Measurements from ENCODE around the gene ANKK1. TPM values are rescaled to one million over a fixed set of nuclear protein-coding genes. Genes with fewer than 3 reads are reported as not detected.

ANKK1 gene
- total RNA-seq, 1 donor from 2014 or later = not detected

DNA sequence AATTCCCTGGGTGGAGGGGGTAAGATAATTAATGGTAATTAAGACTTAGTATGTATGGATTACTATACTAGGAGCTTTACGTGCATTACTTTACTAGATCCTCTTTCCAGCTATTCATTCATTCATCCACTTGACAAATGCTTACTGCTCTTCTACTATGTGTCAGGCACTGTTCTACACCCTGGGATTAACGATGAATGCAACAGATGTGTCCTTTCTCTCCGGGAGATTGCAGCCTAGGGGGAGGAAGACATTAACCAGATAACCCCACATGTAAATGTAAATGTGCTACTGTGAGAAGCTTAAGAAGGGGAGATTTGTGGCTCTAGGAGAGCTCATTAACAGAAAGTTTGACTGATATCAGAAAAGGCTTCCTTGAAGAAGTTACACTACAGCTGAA is 1.7 kb downstream of the ANKK1 start:
- H3K27me3 ChIP-seq (ENCODE audit: insufficient read depth, low read length) = peaks cover 32% of the 10 kb centered on the region
- DNase-seq (ENCODE audit: low read depth) = no peak

GRCh38 chr11:113392236-113392921 is 4.8 kb downstream of the ANKK1 start:
- FAIRE-seq = no peak
- Histone ChIP-seq H2AFZ (ENCODE audit: low read depth, low read length) (no peak overlapping the region), H3K9me3 (ENCODE audit: insufficient read depth, low read depth, low read length) (no peaks in the 10 kb centered on the region), H4K20me1 (ENCODE audit: insufficient read depth, low read length) (no peaks in the 10 kb centered on the region), H3K4me2 (ENCODE audit: low read length) (no peak overlapping the region), H3K4me1 (ENCODE audit: insufficient read depth, low read length) (no peaks in the 10 kb centered on the region), H3K27ac (ENCODE audit: low read depth, low read length) (no peak overlapping the region), H3K27me3 (ENCODE audit: insufficient read depth, low read length) (peaks cover 27% of the 10 kb centered on the region), H3K9ac (ENCODE audit: low read length) (no peak overlapping the region), H3K36me3 (ENCODE audit: insufficient read depth, low read length) (no peaks in the 10 kb centered on the region), H3K4me3 (ENCODE audit: insufficient read depth, low read depth, low read length) (no peak overlapping the region), H3K79me2 (ENCODE audit: insufficient read depth, low read length) (no peaks in the 10 kb centered on the region)
- H3K9me3 Mint-ChIP-seq (ENCODE audit: unreplicated experiment) = no peaks in the 10 kb centered on the region
- H3K27me3 Mint-ChIP-seq (ENCODE audit: low read depth, unreplicated experiment) = peaks cover 26% of the 10 kb centered on the region
- no peak for DNase-seq (ENCODE audit: low read depth)
- H3K36me3 Mint-ChIP-seq (ENCODE audit: low read depth, unreplicated experiment) = no peaks in the 10 kb centered on the region
- no peak overlapping the region for H3K4me3 Mint-ChIP-seq (ENCODE audit: unreplicated experiment)
- H3K27ac Mint-ChIP-seq (ENCODE audit: unreplicated experiment) = no peak overlapping the region
- TF ChIP-seq EZH2 (IDR thresholded peaks at IDR 0.05; ENCODE audit: insufficient read depth, low read length) = no peak
- TF ChIP-seq CTCF (IDR thresholded peaks at IDR 0.05; ENCODE audit: insufficient read depth, low read depth, low read length) = no peak
- H3K4me1 Mint-ChIP-seq (ENCODE audit: low read depth, unreplicated experiment) = no peaks in the 10 kb centered on the region

More for the DNA sequence above, 1.7 kb downstream of the ANKK1 start:
- Mint-ChIP-seq H3K4me3 (ENCODE audit: unreplicated experiment) (no peak overlapping the region), H3K27me3 (ENCODE audit: low read depth, unreplicated experiment) (peaks cover 16% of the 10 kb centered on the region), H3K4me1 (ENCODE audit: low read depth, unreplicated experiment) (peaks cover 13% of the 10 kb centered on the region), H3K9me3 (ENCODE audit: unreplicated experiment) (no peaks in the 10 kb centered on the region), H3K27ac (ENCODE audit: unreplicated experiment) (no peak overlapping the region), H3K36me3 (ENCODE audit: low read depth, unreplicated experiment) (no peaks in the 10 kb centered on the region)
- Histone ChIP-seq H3K4me2 (ENCODE audit: low read length) (no peak overlapping the region), H3K79me2 (ENCODE audit: insufficient read depth, low read length) (no peaks in the 10 kb centered on the region), H3K9me3 (ENCODE audit: insufficient read depth, low read depth, low read length) (no peaks in the 10 kb centered on the region), H3K27ac (ENCODE audit: low read depth, low read length) (no peak overlapping the region), H3K4me1 (ENCODE audit: insufficient read depth, low read length) (peaks cover 10% of the 10 kb centered on the region), H3K36me3 (ENCODE audit: insufficient read depth, low read length) (no peaks in the 10 kb centered on the region), H3K9ac (ENCODE audit: low read length) (no peak overlapping the region), H4K20me1 (ENCODE audit: insufficient read depth, low read length) (no peaks in the 10 kb centered on the region), H2AFZ (ENCODE audit: low read depth, low read length) (no peak overlapping the region), H3K4me3 (ENCODE audit: insufficient read depth, low read depth, low read length) (no peak overlapping the region)
- no peak for FAIRE-seq
- TF ChIP-seq CTCF (IDR thresholded peaks at IDR 0.05; ENCODE audit: insufficient read depth, low read depth, low read length) (no peak), EZH2 (IDR thresholded peaks at IDR 0.05; ENCODE audit: insufficient read depth, low read length) (no peak)

GRCh38 chr11:113393501-113393985 is 6.0 kb downstream of the ANKK1 start:
- H3K9ac ChIP-seq (ENCODE audit: low read length) = no peak overlapping the region
- Mint-ChIP-seq H3K36me3 (ENCODE audit: low read depth, unreplicated experiment) (no peaks in the 10 kb centered on the region), H3K27ac (ENCODE audit: unreplicated experiment) (no peak overlapping the region), H3K4me3 (ENCODE audit: unreplicated experiment) (no peak overlapping the region), H3K4me1 (ENCODE audit: low read depth, unreplicated experiment) (no peaks in the 10 kb centered on the region), H3K27me3 (ENCODE audit: low read depth, unreplicated experiment) (peaks cover 31% of the 10 kb centered on the region), H3K9me3 (ENCODE audit: unreplicated experiment) (no peaks in the 10 kb centered on the region)
- no peaks in the 10 kb centered on the region for H3K36me3 ChIP-seq (ENCODE audit: insufficient read depth, low read length)
- no peaks in the 10 kb centered on the region for H3K79me2 ChIP-seq (ENCODE audit: insufficient read depth, low read length)
- no peak overlapping the region for H3K4me3 ChIP-seq (ENCODE audit: insufficient read depth, low read depth, low read length)
- H3K9me3 ChIP-seq (ENCODE audit: insufficient read depth, low read depth, low read length) = no peaks in the 10 kb centered on the region
- FAIRE-seq (no peak), DNase-seq (ENCODE audit: low read depth) (no peak)
- H4K20me1 ChIP-seq (ENCODE audit: insufficient read depth, low read length) = no peaks in the 10 kb centered on the region
- peaks cover 21% of the 10 kb centered on the region for H3K27me3 ChIP-seq (ENCODE audit: insufficient read depth, low read length)
- H3K27ac ChIP-seq (ENCODE audit: low read depth, low read length) = no peak overlapping the region
- TF ChIP-seq EZH2 (IDR thresholded peaks at IDR 0.05; ENCODE audit: insufficient read depth, low read length) (no peak), CTCF (IDR thresholded peaks at IDR 0.05; ENCODE audit: insufficient read depth, low read depth, low read length) (no peak)
- no peaks in the 10 kb centered on the region for H3K4me1 ChIP-seq (ENCODE audit: insufficient read depth, low read length)
- H2AFZ ChIP-seq (ENCODE audit: low read depth, low read length) = no peak overlapping the region
- H3K4me2 ChIP-seq (ENCODE audit: low read length) = no peak overlapping the region
